Measurements from ENCODE around the gene BRICD5.
A peak's percentile ranks its signal among the peaks of the same experiment; 100 is the strongest.
"Not testable (repeated sequence)": the region's sequence is repeated elsewhere in the genome, so short reads cannot be mapped to it uniquely, and the experiment has no call there.

BRICD5 gene

GRCh38 chr16:2210386-2211365 lies at the start of gene BRICD5:
Gene BRICD5 (minus strand): TSS chr16:2210863. CDS start chr16:2210833, 30 bp downstream.
- DNase-seq = no peak

GRCh38 chr16:2260250-2260649 lies 49.6 kb upstream of the BRICD5 start:
- no peak for DNase-seq

GRCh38 chr16:2258530-2258929 lies 47.9 kb upstream of the BRICD5 start:
- not testable (repeated sequence) for DNase-seq

GRCh38 chr16:2257726-2258125 lies 47.1 kb upstream of the BRICD5 start:
- DNase-seq = no peak

GRCh38 chr16:2256531-2257140 lies 46.0 kb upstream of the BRICD5 start:
- DNase-seq = no peak

- no peak for DNase-seq
These were observed 42.6 kb upstream of the BRICD5 start for GRCh38 chr16:2253293-2253692.

GRCh38 chr16:2252806-2253148 lies 42.1 kb upstream of the BRICD5 start:
- DNase-seq = no peak

- peak; percentile 97 for DNase-seq
These were observed 40.8 kb upstream of the BRICD5 start, which contains the start of gene ECI1 for GRCh38 chr16:2251296-2252111. Gene ECI1 (minus strand): TSS chr16:2251587. CDS start chr16:2251566, 21 bp downstream.

- peak; percentile 68 for DNase-seq
These were observed 40.1 kb upstream of the BRICD5 start for GRCh38 chr16:2250652-2251295.

GRCh38 chr16:2246301-2246885 lies 35.7 kb upstream of the BRICD5 start:
- DNase-seq = no peak

- no peak for DNase-seq
These were observed 34.5 kb upstream of the BRICD5 start for GRCh38 chr16:2244926-2245795.

GRCh38 chr16:2244301-2244700 lies 33.6 kb upstream of the BRICD5 start:
- DNase-seq = no peak

GRCh38 chr16:2243781-2244180 lies 33.1 kb upstream of the BRICD5 start:
- DNase-seq = no peak

GRCh38 chr16:2243031-2243528 lies 32.4 kb upstream of the BRICD5 start:
- DNase-seq = no peak

GRCh38 chr16:2242598-2242997 lies 31.9 kb upstream of the BRICD5 start:
- DNase-seq = no peak

GRCh38 chr16:2240331-2240730 lies 29.7 kb upstream of the BRICD5 start:
- DNase-seq = not testable (repeated sequence)

- peak; percentile 42 for DNase-seq
These were observed 28.4 kb upstream of the BRICD5 start for GRCh38 chr16:2238838-2239675.

- peak; percentile 28 for DNase-seq
These were observed 27.6 kb upstream of the BRICD5 start for GRCh38 chr16:2238150-2238837.

GRCh38 chr16:2237493-2238149 lies 27.0 kb upstream of the BRICD5 start:
- DNase-seq = peak; percentile 50
